ENCODE data around the gene PRRT1. TPM values are rescaled to one million over a fixed set of nuclear protein-coding genes. Genes with fewer than 3 reads are reported as not detected.
A peak's percentile ranks its signal among the peaks of the same experiment; 100 is the strongest.

PRRT1 gene
- total RNA-seq, 1 experiment from 2014 or later = 12.6 TPM

GRCh38 chr6:32168807-32169591, 17.3 kb upstream of the PRRT1 start:
- POLR2A ChIA-PET (ENCODE audit: unreplicated experiment) = interaction anchor here (0.6 kb wide), 2 partner anchors 33 to 271 kb away, joined by 3 to 18 read pairs; no protein-coding TSS in a partner anchor
- Histone ChIP-seq H3K27me3 (ENCODE audit: insufficient read depth, low read depth) (no peaks in the 10 kb centered on the region), H3K9me3 (ENCODE audit: insufficient read depth, low read depth) (no peaks in the 10 kb centered on the region), H3K4me1 (replicated peaks; ENCODE audit: insufficient read depth) (0 out of 2 replicates have a peak, but pooled peaks cover 7% of the 10 kb centered on the region), H3K79me2 (ENCODE audit: low read depth) (no peaks in the 10 kb centered on the region), H3K4me3 (no peak overlapping the region), H3K36me3 (ENCODE audit: low read depth) (no peaks in the 10 kb centered on the region), H3K4me2 (no peak overlapping the region), H3F3A (ENCODE audit: insufficient read depth, low read depth) (peaks cover 17% of the 10 kb centered on the region; the same call in 1 of the 2 replicates), H4K20me1 (ENCODE audit: insufficient read depth) (no peaks in the 10 kb centered on the region), H3K9me2 (ENCODE audit: insufficient read depth) (no peaks in the 10 kb centered on the region), H2AFZ (no peak overlapping the region), H3K27ac (no peak overlapping the region)
- intact Hi-C loops (cut with micrococcal nuclease; ENCODE audit: unreplicated experiment) = no loop called here
- TF ChIP-seq EZH2 (IDR thresholded peaks at IDR 0.05; ENCODE audit: low read depth) (no peak), CTCF (conservative IDR thresholded peaks at IDR 0.05) (no peak)
- DNase-seq = no peak
- CTCF ChIA-PET = interaction anchor here (1.2 kb wide), 1 partner anchor 18 kb away, joined by 5 read pairs; no protein-coding TSS in a partner anchor
- TSS peak; percentile 29 for BruUV-seq (replicated peaks)

- ChIA-PET CTCF (interaction anchor here (1.2 kb wide), 1 partner anchor 17 kb away, joined by 5 read pairs; no protein-coding TSS in a partner anchor), POLR2A (ENCODE audit: unreplicated experiment) (no interaction called here)
- TF ChIP-seq EZH2 (IDR thresholded peaks at IDR 0.05; ENCODE audit: low read depth) = no peak
- no peak for TF ChIP-seq CTCF (conservative IDR thresholded peaks at IDR 0.05)
- Histone ChIP-seq H3K79me2 (ENCODE audit: low read depth) (no peaks in the 10 kb centered on the region), H3F3A (ENCODE audit: insufficient read depth, low read depth) (peaks cover 17% of the 10 kb centered on the region; the same call in 1 of the 2 replicates), H3K4me3 (no peak overlapping the region), H3K27ac (no peak overlapping the region), H4K20me1 (ENCODE audit: insufficient read depth) (no peaks in the 10 kb centered on the region), H3K9me3 (ENCODE audit: insufficient read depth, low read depth) (no peaks in the 10 kb centered on the region), H3K27me3 (ENCODE audit: insufficient read depth, low read depth) (no peaks in the 10 kb centered on the region), H2AFZ (no peak overlapping the region), H3K4me1 (replicated peaks; ENCODE audit: insufficient read depth) (0 out of 2 replicates have a peak, but pooled peaks cover 6% of the 10 kb centered on the region), H3K9me2 (ENCODE audit: insufficient read depth) (no peaks in the 10 kb centered on the region), H3K4me2 (no peak overlapping the region), H3K36me3 (ENCODE audit: low read depth) (no peaks in the 10 kb centered on the region)
- intact Hi-C loops (cut with micrococcal nuclease; ENCODE audit: unreplicated experiment) = no loop called here
- BruUV-seq (replicated peaks) = no TSS peak
- no peak for DNase-seq
Observed at GRCh38 chr6:32168350-32168749, 16.6 kb upstream of the PRRT1 start.

DNA sequence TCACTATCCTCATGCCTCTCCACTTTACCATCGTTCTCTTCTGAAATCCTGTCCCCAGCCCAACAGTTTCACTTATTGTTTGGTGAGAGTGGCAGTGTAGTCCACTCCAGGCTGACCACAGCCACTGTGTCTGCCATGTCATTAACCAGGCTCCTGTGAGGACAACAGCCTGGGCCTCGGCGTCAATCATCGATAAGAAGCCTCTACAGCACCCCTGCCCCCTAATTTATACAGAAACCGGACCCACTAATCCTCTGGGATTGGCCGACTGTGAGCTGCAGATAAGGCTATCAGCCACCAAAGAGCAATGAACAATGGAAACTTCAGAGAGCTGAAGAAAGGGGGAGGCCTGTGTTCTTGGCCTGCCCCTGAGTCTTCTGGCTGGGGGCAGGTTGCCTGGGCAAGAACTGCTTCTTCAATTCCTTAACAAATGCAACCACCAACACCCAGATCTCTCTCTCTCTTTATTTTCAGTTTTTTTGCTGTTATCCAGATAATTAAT, 16.1 kb upstream of the PRRT1 start:
- Histone ChIP-seq H3F3A (ENCODE audit: insufficient read depth, low read depth) (peaks cover 17% of the 10 kb centered on the region; the same call in 1 of the 2 replicates), H3K4me2 (no peak overlapping the region), H4K20me1 (ENCODE audit: insufficient read depth) (no peaks in the 10 kb centered on the region), H3K27ac (no peak overlapping the region), H3K36me3 (ENCODE audit: low read depth) (no peaks in the 10 kb centered on the region), H3K79me2 (ENCODE audit: low read depth) (no peaks in the 10 kb centered on the region), H3K9me2 (ENCODE audit: insufficient read depth) (no peaks in the 10 kb centered on the region), H2AFZ (no peak overlapping the region), H3K27me3 (ENCODE audit: insufficient read depth, low read depth) (no peaks in the 10 kb centered on the region), H3K4me1 (replicated peaks; ENCODE audit: insufficient read depth) (0 out of 2 replicates have a peak, but pooled peaks cover under 1% of the 10 kb centered on the region), H3K9me3 (ENCODE audit: insufficient read depth, low read depth) (no peaks in the 10 kb centered on the region), H3K4me3 (no peak overlapping the region)
- DNase-seq = no peak
- POLR2A ChIA-PET (ENCODE audit: unreplicated experiment) = no interaction called here
- CTCF ChIA-PET = no interaction called here
- BruUV-seq (replicated peaks) = no TSS peak
- no peak for TF ChIP-seq CTCF (conservative IDR thresholded peaks at IDR 0.05)
- TF ChIP-seq EZH2 (IDR thresholded peaks at IDR 0.05; ENCODE audit: low read depth) = no peak
- intact Hi-C loops (cut with micrococcal nuclease; ENCODE audit: unreplicated experiment) = no loop called here

All from PC-9 (cell line).